H9 (cell line): Measurements from ENCODE around the gene GTF3C1. TPM values are rescaled to one million over a fixed set of nuclear protein-coding genes. Genes with fewer than 3 reads are reported as not detected.

Source experiments
- DNase-seq: peaks from one replicate; pipeline ENCODE4 v3.0.0-alpha.2; 2017
- H2AFZ ChIP-seq: one replicate; pipeline ENCODE4 v1.6.1; 2013; ENCODE audit warnings: mild to moderate bottlenecking, low read length, control low read depth, moderate library complexity
- H2AK5ac ChIP-seq: 2 replicates; pipeline ENCODE4 v1.6.1; 2013; ENCODE audit warnings: low read length, control low read depth, mixed read lengths; ENCODE audit not compliant: insufficient read length
- H2BK120ac ChIP-seq: one replicate; pipeline ENCODE4 v1.6.1; 2013; ENCODE audit warnings: low read depth, mild to moderate bottlenecking, low read length, control low read depth, inconsistent platforms; ENCODE audit not compliant: poor library complexity, severe bottlenecking
- H2BK12ac ChIP-seq: 2 replicates; pipeline ENCODE4 v1.6.1; 2013; ENCODE audit warnings: low read length, control low read depth, mixed read lengths, low read depth; ENCODE audit not compliant: insufficient read length
- H2BK15ac ChIP-seq: 2 replicates; pipeline ENCODE4 v1.6.1; 2013; ENCODE audit warnings: low read depth, low read length, control low read depth
- H2BK20ac ChIP-seq: one replicate; pipeline ENCODE4 v1.6.1; 2013; ENCODE audit warnings: low read depth, mild to moderate bottlenecking, low read length, control low read depth, inconsistent platforms; ENCODE audit not compliant: poor library complexity, severe bottlenecking
- H2BK5ac ChIP-seq: 2 replicates; pipeline ENCODE4 v1.6.1; 2013; ENCODE audit warnings: low read length, control low read depth, mixed read lengths; ENCODE audit not compliant: insufficient read length
- H3K14ac ChIP-seq: 2 replicates; pipeline ENCODE4 v1.6.1; 2013; ENCODE audit warnings: low read length, control low read depth; ENCODE audit not compliant: insufficient read depth
- H3K18ac ChIP-seq: 2 replicates; pipeline ENCODE4 v1.6.1; 2013; ENCODE audit warnings: low read depth, mild to moderate bottlenecking, mixed read lengths, low read length, control low read depth; ENCODE audit not compliant: insufficient read length
- H3K23ac ChIP-seq: 2 replicates; pipeline ENCODE4 v1.6.1; 2013; ENCODE audit warnings: low read length, control low read depth, mixed read lengths, low read depth; ENCODE audit not compliant: insufficient read length
- H3K23me2 ChIP-seq: 2 replicates; pipeline ENCODE4 v1.6.1; 2013; ENCODE audit warnings: low read depth, mild to moderate bottlenecking, mixed read lengths, low read length, control low read depth; ENCODE audit not compliant: insufficient read length, poor library complexity, severe bottlenecking
- H3K27ac ChIP-seq: 2 replicates; pipeline ENCODE4 v1.5.1; 2013; ENCODE audit warnings: low read length, control low read depth, mixed read lengths, low read depth; ENCODE audit not compliant: insufficient read length
- H3K27me3 ChIP-seq: 2 replicates; pipeline ENCODE4 v1.6.1; 2013; ENCODE audit warnings: low read length, control low read depth, inconsistent platforms; ENCODE audit not compliant: insufficient read depth
- H3K4ac ChIP-seq: 2 replicates; pipeline ENCODE4 v1.6.1; 2013; ENCODE audit warnings: low read depth, mild to moderate bottlenecking, control low read depth, inconsistent platforms, low read length, moderate library complexity
- H3K4me1 ChIP-seq: 2 replicates; pipeline ENCODE4 v1.6.1; 2013; ENCODE audit warnings: low read length, control low read depth, inconsistent platforms; ENCODE audit not compliant: insufficient read depth
- H3K4me2 ChIP-seq: 2 replicates; pipeline ENCODE4 v1.6.1; 2013; ENCODE audit warnings: low read length, control low read depth, mixed read lengths; ENCODE audit not compliant: insufficient read length, insufficient read depth
- H3K56ac ChIP-seq: 2 replicates; pipeline ENCODE4 v1.6.1; 2013; ENCODE audit warnings: low read depth, mild to moderate bottlenecking, mixed read lengths, low read length, control low read depth; ENCODE audit not compliant: insufficient read length
- H3K79me1 ChIP-seq: 2 replicates; pipeline ENCODE4 v1.6.1; 2013; ENCODE audit warnings: low read depth, mild to moderate bottlenecking, moderate library complexity, low read length, control low read depth, inconsistent platforms; ENCODE audit not compliant: insufficient read depth, poor library complexity, severe bottlenecking
- H3K79me2 ChIP-seq: 2 replicates; pipeline ENCODE4 v1.6.1; 2013; ENCODE audit warnings: low read length, control low read depth, inconsistent platforms; ENCODE audit not compliant: insufficient read depth
- H3K9ac ChIP-seq: 2 replicates; pipeline ENCODE4 v1.6.1; 2013; ENCODE audit warnings: low read length, control low read depth, mixed read lengths; ENCODE audit not compliant: insufficient read length; ENCODE audit errors: extremely low read depth
- H3K9me3 ChIP-seq: one replicate; pipeline ENCODE4 v1.6.1; 2013; ENCODE audit warnings: low read depth, low read length, inconsistent platforms; ENCODE audit not compliant: control insufficient read depth
- H3T11ph ChIP-seq: one replicate; pipeline ENCODE4 v1.6.1; 2013; ENCODE audit warnings: mild to moderate bottlenecking, low read length, control low read depth, inconsistent platforms
- H4K20me1 ChIP-seq: one replicate; pipeline ENCODE4 v1.6.1; 2013; ENCODE audit not compliant: control insufficient read depth, insufficient read length, insufficient read depth
- H4K5ac ChIP-seq: 2 replicates; pipeline ENCODE4 v1.6.1; 2013; ENCODE audit warnings: low read depth, mild to moderate bottlenecking, mixed read lengths, low read length, control low read depth; ENCODE audit not compliant: insufficient read length
- H4K8ac ChIP-seq: replicated peaks from 2 replicates; pipeline ENCODE4 v1.6.1; 2013; ENCODE audit warnings: low read length, control low read depth, mixed read lengths, low read depth; ENCODE audit not compliant: insufficient read length
- H4K91ac ChIP-seq: 2 replicates; pipeline ENCODE4 v1.6.1; 2013; ENCODE audit warnings: low read depth, mild to moderate bottlenecking, moderate library complexity, mixed read lengths, low read length, control low read depth; ENCODE audit not compliant: insufficient read length
- H3K27ac Mint-ChIP-seq, 3 experiments: 2 replicates in 2 of 3; 3 replicates in 1 of 3; pipeline ENCODE4 v1.8.0; 2020 to 2021; ENCODE audit warnings: mixed read lengths in 3 of 3, mild to moderate bottlenecking in 1 of 3, moderate library complexity in 1 of 3
- H3K27me3 Mint-ChIP-seq: 2 replicates; pipeline ENCODE4 v1.8.0; 2021; ENCODE audit warnings: low read depth, mild to moderate bottlenecking, moderate library complexity, mixed read lengths
- H3K36me3 Mint-ChIP-seq, 3 experiments: 2 replicates in 2 of 3; 3 replicates in 1 of 3; pipeline ENCODE4 v1.8.0; 2020 to 2021; ENCODE audit warnings: low read depth in 3 of 3, mixed read lengths in 3 of 3; ENCODE audit not compliant: insufficient read depth in 1 of 3
- H3K4me1 Mint-ChIP-seq, 2 experiments: 2 replicates each; pipeline ENCODE4 v1.8.0; 2020; ENCODE audit warnings: mixed read lengths in 2 of 2
- H3K4me3 Mint-ChIP-seq, 2 experiments: 2 replicates in 1 of 2; 3 replicates in 1 of 2; pipeline ENCODE4 v1.8.0; 2020 to 2021; ENCODE audit warnings: mild to moderate bottlenecking in 2 of 2, mixed read lengths in 2 of 2, moderate library complexity in 1 of 2
- H3K9me3 Mint-ChIP-seq, 2 experiments: 2 replicates in 1 of 2; 3 replicates in 1 of 2; pipeline ENCODE4 v1.8.0; 2020; ENCODE audit warnings: mild to moderate bottlenecking in 2 of 2, mixed read lengths in 2 of 2, moderate library complexity in 1 of 2
- WGBS: extraction: QIAGEN DNeasy Blood & Tissue Kit; methylation state at CpG from one replicate; pipeline ENCODE4 v1.1.7; 2013; ENCODE audit warnings: missing lambda C conversion rate, low lambda C conversion rate, mixed read lengths; ENCODE audit not compliant: insufficient read length; ENCODE audit errors: extremely low coverage; 5-methylcytosine and 5-hydroxymethylcytosine counted together
- total RNA-seq: library from RNA; stranded (reverse); gene quantifications from 2 replicates; pipeline ENCODE4 v1.2.1, GENCODE V29; 2021
- TF ChIP-seq, protein P1 (sequence below): fragments of 200-600 bp; sonication (generic); conservative IDR thresholded peaks from 3 replicates; pipeline ENCODE4 v1.8.0; 2021; ENCODE audit warnings: antibody characterized with exemption, mild to moderate bottlenecking

GTF3C1 gene
- total RNA-seq, 1 experiment from 2014 or later: 113 TPM

DNA sequence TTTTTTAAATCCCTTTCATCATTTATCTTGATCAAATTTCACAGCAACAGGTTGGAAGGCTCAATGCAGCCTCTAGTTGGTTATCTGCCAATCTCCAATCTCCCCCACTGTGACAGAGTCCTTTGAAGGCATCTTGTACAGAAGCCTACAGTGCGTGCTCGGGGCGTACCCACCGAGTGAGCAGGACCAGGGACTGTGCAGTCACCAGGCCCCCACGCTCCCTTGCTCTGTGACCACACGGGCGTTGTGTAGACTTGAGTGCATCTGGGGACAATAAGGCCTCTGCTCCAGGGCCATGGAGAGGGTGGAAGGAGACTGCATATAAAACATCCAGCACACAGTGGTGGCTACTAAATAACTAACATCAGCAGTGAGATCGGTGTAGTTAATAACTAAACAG is 63.4 kb downstream of the GTF3C1 start:
- H3K4me2 ChIP-seq: no peak overlapping the region
- H2BK120ac ChIP-seq: no peak overlapping the region
- no peak overlapping the region for H2BK12ac ChIP-seq
- no peak overlapping the region for H3K4me3 Mint-ChIP-seq
- no peaks in the 10 kb centered on the region for H3K9me3 ChIP-seq
- H3K4ac ChIP-seq: no peak overlapping the region
- no peaks in the 10 kb centered on the region for H3K23me2 ChIP-seq
- no peak overlapping the region for H3K18ac ChIP-seq
- H2BK5ac ChIP-seq: no peak overlapping the region
- no peak overlapping the region for H4K91ac ChIP-seq
- H3K9me3 Mint-ChIP-seq: no peaks in the 10 kb centered on the region
- H4K5ac ChIP-seq: no peak overlapping the region
- H2AFZ ChIP-seq: no peak overlapping the region
- H4K20me1 ChIP-seq: no peaks in the 10 kb centered on the region
- no peaks in the 10 kb centered on the region for H3K4me1 Mint-ChIP-seq
- H3K14ac ChIP-seq: no peak overlapping the region
- no peak overlapping the region for H3K56ac ChIP-seq
- no peak overlapping the region for H2BK15ac ChIP-seq
- H3K9ac ChIP-seq: no peak overlapping the region
- H3K27ac ChIP-seq: no peak overlapping the region
- TF ChIP-seq, protein P1, sequence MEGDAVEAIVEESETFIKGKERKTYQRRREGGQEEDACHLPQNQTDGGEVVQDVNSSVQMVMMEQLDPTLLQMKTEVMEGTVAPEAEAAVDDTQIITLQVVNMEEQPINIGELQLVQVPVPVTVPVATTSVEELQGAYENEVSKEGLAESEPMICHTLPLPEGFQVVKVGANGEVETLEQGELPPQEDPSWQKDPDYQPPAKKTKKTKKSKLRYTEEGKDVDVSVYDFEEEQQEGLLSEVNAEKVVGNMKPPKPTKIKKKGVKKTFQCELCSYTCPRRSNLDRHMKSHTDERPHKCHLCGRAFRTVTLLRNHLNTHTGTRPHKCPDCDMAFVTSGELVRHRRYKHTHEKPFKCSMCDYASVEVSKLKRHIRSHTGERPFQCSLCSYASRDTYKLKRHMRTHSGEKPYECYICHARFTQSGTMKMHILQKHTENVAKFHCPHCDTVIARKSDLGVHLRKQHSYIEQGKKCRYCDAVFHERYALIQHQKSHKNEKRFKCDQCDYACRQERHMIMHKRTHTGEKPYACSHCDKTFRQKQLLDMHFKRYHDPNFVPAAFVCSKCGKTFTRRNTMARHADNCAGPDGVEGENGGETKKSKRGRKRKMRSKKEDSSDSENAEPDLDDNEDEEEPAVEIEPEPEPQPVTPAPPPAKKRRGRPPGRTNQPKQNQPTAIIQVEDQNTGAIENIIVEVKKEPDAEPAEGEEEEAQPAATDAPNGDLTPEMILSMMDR: no peak
- H3K4me1 ChIP-seq: no peaks in the 10 kb centered on the region
- H3K27ac Mint-ChIP-seq: no peak overlapping the region
- no peak for DNase-seq
- H3K23ac ChIP-seq: no peak overlapping the region
- H3K79me1 ChIP-seq: no peaks in the 10 kb centered on the region
- no peak overlapping the region for H2BK20ac ChIP-seq
- H4K8ac ChIP-seq: no peak overlapping the region
- H3K79me2 ChIP-seq: no peaks in the 10 kb centered on the region
- no peaks in the 10 kb centered on the region for H3K27me3 ChIP-seq
- no peaks in the 10 kb centered on the region for H3K27me3 Mint-ChIP-seq
- no peak overlapping the region for H3T11ph ChIP-seq
- WGBS: no CpG with 5 or more reads among the region's 8 CpGs
- H3K36me3 Mint-ChIP-seq: peaks cover 50 to 98% (median 90%) of the 10 kb centered on the region in 3 experiments
- no peak overlapping the region for H2AK5ac ChIP-seq
